Adipose tissue (tissue), 3 donors: Measurements from ENCODE around the gene ASXL2. TPM values are rescaled to one million over a fixed set of nuclear protein-coding genes. Genes with fewer than 3 reads are reported as not detected.

Experiments used
- H3K27ac ChIP-seq: one replicate; pipeline ENCODE4 v1.5.1; 2013; ENCODE audit warnings: low read depth, low read length
- WGBS, 3 donors: extraction: QIAGEN DNeasy Blood & Tissue Kit; methylation state at CpG; one replicate each; pipeline ENCODE4 v1.1.7; 2013; 5-methylcytosine and 5-hydroxymethylcytosine counted together
- polyA plus RNA-seq, 3 donors: library from polyadenylated mRNA; stranded (reverse); fragments of 200-250 nt; gene quantifications; one replicate each; pipeline ENCODE4 v1.2.3, GENCODE V29; 2013
- donor health status: healthy with polysubstance abuse.
- donor health status: Bipolar disorder and iron deficiency.
- donor health status: healthy.

Gene ASXL2
- polyA plus RNA-seq, 3 donors, result 1.8 to 4.1 (median 2.6) TPM

DNA sequence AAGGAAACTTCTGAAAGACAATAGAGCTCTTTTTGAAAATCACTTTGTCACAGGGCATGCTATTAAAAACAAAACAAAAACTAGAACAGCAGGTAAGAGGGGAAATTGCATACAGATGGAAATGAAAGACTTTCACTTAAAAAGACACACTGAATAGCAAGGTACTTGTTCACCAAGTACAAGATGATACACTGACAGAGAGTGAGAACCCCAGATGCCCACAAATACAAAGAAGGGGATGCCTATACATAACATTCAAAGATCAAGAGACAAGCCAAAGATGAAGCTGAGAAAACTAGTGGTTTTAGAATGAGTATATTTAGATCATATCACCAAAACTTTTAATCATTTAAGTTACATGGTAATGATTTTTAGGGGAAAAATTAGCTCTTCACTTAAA lies 60.7 kb downstream of the ASXL2 start:
- H3K27ac ChIP-seq, result no peak overlapping the region

DNA sequence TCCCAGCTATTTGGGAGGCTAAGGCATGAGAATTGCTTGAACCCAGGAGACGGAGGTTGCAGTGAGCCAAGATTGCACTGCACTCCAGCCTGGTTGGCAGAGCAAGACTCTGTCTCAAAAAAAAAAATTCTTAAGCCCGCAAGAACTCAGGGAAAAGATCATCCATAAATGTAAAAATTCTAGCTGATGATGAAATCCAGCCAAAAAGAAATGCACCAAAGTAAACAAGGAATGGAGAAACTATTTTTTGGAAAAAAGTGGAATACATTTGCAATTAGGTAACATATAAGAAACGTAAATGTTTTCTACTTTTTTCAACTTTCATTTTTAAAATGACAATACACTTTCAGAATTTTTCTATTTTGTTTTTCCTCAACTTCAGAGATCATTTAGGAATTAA lies 61.3 kb downstream of the ASXL2 start:
- 68 to 84% (median 71%) methylated on average over 3 of the region's 3 CpGs for WGBS, 3 donors
- H3K27ac ChIP-seq, result no peak overlapping the region

DNA sequence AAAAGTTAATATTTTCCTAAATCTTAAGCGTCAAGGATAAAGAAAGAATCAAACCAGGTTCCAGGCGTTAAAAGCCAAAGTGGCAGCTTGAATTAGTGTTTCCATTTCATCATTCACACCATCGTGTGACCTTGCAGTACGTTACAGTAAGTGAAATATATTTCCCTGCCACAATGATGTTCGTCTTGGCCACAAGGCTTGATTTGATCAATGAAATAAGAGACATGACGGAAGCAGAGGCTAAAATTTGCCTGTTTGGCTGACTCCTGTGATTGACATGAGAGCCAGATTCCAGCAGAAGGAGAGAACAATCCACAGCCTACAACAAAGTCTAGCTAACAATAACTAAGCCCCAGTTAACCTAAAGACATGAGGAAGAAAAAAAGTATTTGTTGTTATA lies 62.0 kb downstream of the ASXL2 start:
- WGBS, 3 donors, result 58 to 91% (median 87%) methylated on average over 6 of the region's 6 CpGs
- no peak overlapping the region for H3K27ac ChIP-seq

DNA sequence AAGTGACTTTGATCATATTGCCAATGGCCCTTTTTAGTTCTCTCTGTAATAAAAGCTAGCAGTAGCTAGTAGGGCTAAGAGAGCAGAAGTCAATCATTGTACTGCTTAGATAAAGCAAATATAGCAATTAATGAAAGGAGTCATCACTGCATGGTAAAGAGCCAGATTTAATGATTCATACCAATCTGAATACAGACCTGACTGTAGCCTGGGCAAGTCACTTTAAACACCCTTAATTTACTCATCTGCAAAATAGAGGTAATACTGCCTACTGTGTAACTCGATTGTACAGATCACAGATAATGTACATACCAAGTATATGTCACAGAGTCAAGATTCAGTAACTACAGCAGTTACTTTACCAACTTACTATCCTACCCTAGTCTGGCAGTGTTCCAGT lies 63.6 kb downstream of the ASXL2 start:
- 79 to 96% (median 94%) methylated on average over 1 of the region's 1 CpG for WGBS, 3 donors
- no peak overlapping the region for H3K27ac ChIP-seq

DNA sequence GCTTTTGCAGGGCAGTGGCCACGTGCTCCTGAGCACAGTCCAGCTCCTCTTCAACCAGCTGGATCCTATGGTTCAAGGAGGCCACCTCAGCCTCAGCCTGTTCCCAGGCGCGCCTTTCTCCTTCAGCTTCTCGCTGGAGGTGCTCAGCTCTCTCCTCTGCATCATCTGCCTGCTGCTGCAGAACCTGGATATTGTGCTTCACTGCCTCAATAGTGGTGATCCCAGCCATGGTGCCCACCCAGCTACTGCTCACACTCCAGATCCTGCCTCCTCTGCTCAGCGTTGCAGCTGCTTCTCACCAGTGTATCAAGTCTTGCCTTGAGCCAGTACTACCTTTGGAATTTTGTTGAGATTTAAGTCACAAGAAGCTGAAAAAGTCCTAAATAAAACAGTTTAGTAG lies 67.9 kb downstream of the ASXL2 start:
- no peak overlapping the region for H3K27ac ChIP-seq
- WGBS, 3 donors, result 91 to 97% (median 96%) methylated on average over 5 of the region's 5 CpGs

DNA sequence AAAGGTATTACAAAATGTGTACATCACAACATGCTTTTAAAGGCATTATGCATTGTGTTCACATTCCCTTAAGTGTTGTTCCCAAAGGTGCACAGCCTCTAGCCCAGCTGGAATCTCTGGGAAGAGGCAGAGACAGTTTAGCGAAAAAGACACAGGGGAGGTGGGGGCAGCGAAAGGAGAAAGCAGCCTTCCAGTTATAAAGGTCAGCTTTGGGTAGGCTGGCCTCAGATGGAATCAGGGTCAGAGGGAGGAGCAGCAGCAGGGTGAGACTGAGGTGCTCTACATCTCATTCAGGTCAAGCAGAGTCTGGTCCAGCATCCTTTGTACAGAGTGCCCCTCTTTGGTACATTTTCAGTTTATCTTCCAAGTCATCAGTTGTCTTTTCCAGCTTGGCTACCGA lies 68.6 kb downstream of the ASXL2 start:
- 86 to 94% (median 93%) methylated on average over 3 of the region's 3 CpGs for WGBS, 3 donors
- no peak overlapping the region for H3K27ac ChIP-seq

DNA sequence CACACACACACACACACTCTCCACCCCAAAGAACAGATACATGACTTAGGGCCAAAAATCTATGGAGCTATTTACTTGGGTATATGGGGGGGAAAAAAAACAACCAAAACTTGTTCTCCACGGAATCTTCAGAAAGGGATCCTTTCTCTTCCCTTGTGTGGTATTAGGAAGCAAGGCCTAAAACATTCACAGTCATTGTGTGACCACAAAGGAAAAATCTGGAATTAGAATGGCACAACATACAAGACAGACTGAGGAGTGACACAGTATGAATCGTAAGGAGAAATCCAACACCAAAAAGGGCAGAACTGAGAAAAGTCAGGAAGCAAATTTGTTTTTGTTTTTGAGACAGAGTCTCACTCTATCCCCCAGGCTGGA lies 70.3 kb downstream of the ASXL2 start:
- no peak overlapping the region for H3K27ac ChIP-seq
- WGBS, 3 donors, result 84 to 93% (median 87%) methylated on average over 2 of the region's 2 CpGs

DNA sequence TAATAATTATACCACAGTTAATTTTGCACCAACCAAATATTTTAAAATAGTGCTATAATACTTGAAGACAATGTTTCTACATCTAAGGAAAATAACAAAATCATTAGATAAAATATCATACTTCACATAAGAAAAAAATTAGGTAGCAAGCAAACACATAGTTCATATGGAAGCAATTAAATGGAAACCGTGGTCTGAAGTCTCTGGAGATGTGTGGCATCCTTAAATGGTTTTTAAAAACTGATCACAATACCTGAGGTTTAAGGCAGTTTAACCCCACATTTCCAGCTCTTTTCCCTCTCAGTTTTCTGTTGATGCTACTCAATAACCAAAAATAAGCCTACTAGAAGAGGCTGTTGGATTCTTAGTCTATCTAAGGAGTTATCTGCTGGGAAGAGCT lies 71.3 kb downstream of the ASXL2 start:
- no peak overlapping the region for H3K27ac ChIP-seq
- 74 to 89% (median 81%) methylated on average over 1 of the region's 1 CpG for WGBS, 3 donors

DNA sequence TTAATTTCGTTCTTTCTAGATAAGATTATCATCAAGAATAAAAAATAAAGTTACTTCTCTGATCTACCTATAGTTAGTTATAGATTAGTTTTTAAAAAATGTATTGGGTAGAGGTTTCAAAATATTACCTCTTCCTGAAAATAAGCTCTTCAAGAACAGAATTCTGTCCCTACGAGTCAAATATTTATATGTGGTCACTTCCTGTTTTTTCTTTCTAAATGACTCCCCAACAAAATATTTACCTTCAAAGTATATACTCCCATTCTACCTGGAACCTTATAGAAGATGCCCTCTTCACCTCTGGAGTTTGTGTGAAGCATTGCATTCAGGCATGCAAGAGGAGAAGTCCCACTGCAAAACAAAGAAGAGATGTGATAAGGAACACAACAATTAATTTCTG lies 72.3 kb downstream of the ASXL2 start:
- 67 to 93% (median 77%) methylated on average over 2 of the region's 2 CpGs for WGBS, 3 donors
- no peak overlapping the region for H3K27ac ChIP-seq

DNA sequence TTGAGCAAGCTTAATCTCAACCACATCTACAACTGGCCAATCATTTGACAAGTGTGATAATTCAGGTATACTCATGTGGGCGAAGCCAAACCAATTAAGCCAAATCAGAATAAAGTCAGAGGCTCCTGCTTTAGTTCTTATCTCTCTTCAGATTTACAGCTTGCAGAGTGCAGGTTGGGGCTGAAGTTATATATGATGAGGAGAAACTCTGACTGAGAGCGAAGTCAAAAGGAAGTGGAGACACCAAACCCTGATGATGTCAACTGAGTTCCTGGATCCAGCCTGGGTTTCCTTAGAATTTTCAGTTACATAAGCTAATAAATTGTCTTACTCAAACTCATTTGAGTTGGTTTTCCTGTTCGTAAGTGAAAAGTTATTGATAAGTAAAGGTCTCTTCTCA lies 73.9 kb downstream of the ASXL2 start:
- WGBS, 3 donors, result 89 to 95% (median 89%) methylated on average over 3 of the region's 3 CpGs
- no peak overlapping the region for H3K27ac ChIP-seq

DNA sequence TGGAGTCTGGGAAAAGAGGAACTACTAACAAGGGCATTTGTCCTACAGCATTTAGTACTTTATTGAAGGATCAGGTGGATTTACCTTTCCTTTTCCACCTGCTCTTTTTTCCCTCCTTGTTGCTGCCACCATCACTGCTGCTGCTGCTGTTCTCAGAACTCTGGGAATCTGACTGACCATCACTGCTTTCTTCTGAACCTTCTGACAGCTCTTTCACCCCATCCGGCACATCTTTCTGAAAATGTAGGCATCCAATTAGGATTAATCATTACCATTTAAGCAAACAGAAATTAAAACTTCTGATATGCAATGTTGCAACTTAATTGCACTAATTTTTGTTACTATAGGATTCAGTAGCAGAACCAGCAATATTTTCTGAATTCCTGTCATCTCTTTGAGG lies 79.0 kb downstream of the ASXL2 start:
- WGBS, 3 donors, result 76 to 100% (median 95%) methylated on average over 1 of the region's 1 CpG
- H3K27ac ChIP-seq, result no peak overlapping the region

DNA sequence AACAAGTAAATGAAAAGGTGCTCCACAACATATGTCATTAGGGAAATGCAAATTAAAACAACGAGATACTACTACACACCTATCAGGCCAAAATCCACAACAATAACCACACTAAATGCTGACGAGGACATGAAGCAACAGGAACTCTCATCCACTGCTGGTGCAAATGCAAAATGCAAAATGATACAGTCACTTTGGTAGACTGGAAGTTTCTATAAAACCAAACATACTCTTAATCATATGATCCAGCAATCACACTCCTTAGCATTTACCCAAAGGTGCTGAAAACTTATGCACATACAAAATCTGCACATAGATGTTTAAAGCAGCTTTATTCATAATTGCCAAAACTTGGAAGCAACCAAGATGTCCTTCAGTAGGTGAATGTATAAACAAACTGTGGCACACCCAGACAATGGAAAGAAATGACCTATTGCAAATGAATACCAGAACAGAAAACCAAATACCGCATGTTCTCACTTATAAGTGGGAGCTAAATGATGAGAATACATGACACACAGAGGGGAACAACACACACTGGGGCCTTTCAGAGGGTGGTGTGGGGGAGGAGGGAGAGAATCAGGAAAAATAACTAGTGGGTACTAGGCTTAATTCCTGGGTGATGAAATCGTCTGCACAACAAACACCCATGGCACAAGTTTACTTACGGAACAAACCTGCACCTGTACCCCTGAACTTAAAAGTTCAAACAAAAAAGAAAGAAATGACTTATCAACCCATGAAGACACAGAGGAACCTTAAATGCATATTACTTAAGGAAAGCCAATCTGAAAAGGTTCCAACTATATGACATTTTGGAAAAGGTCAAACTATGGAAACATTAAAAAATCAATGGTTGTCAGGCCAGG lies 80.4 kb downstream of the ASXL2 start:
- 86 to 94% (median 90%) methylated on average over 5 of the region's 5 CpGs for WGBS, 3 donors
- H3K27ac ChIP-seq, result no peak overlapping the region

DNA sequence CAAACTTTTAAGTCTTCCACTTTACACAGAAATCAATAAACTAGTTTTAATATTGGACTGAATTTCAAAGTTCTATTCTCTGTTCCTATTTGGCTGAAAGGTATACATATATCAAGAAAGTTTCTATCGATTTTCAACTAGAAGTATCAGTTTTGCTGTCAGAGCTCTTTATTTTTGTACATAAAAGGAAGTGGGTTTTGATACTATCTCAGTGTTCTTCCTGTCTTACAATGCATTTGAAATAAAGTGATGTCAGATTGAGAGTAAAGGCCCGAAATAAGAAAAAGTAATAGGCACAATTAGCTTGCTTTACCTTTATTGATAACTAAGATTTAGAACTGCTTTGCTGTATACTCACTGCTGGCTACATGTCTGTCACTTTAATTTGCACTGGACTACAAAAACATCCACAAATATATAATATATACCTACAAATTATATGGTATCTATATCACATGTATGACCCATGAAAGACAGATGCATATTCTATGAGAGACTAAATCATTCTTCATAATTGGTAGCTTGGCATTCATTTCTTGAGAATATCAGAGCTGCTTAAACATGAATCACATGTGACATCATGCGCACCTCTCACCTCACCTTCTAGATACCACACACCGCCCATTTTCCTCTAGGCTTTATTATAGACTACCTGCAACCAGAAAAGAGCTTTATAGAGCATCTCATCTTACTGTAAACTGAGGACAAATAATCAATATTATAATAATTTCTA lies 83.6 kb downstream of the ASXL2 start:
- 64 to 73% (median 70%) methylated on average over 4 of the region's 4 CpGs for WGBS, 3 donors
- H3K27ac ChIP-seq, result no peak overlapping the region

DNA sequence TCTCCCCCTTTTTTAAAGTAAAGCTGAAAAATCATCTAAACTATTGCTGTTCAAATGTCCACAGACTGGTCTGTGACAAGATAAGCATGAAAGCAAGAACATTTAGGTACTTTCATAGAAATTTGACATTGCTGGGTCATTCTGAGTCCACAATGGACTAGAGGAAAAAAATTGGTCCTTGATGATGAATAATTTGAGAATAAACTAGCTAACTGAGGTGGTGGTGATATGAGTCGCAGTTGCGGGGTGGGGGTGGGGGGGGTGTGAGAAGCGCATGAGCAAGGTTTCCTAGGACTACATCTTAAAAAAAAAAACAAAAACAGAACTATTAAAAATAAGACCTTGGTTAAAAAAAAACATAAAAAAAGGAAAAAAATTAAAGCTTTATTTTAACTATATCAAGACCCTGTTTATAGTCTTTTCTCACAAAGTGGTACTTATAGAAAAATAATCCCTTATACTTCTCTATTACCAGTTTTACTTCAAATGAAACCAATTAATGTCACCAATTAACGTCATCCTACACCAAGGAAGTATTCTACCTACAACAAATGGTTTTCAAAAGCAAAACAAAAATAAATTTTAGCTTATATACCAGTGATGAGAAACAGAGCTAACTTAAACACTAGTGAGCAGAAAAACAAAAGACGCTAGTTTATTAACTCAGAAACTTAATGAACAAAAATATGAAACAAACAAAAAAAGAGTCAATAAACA lies 88.1 kb downstream of the ASXL2 start:
- 90 to 96% (median 91%) methylated on average over 5 of the region's 5 CpGs for WGBS, 3 donors
- no peak overlapping the region for H3K27ac ChIP-seq

DNA sequence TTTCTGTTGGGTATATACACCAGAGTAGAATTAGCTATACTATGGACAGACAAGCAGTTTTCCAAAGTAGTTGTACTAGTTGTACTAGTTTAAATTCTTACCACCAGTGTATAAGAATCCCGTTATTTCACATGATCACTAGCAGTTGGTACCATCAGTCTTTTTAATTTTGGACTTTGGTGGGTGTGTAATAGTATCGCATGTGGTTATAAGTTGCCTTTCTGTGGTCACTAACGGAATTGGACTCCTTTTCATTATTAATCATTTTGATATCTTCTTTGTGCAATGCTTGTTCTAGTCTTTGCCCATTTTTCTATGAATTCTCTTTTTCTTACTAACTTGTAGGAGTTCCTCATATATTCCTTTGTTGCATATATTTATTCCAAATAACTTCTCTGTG lies 89.8 kb downstream of the ASXL2 start:
- no peak overlapping the region for H3K27ac ChIP-seq
- 93 to 99% (median 94%) methylated on average over 3 of the region's 3 CpGs for WGBS, 3 donors

DNA sequence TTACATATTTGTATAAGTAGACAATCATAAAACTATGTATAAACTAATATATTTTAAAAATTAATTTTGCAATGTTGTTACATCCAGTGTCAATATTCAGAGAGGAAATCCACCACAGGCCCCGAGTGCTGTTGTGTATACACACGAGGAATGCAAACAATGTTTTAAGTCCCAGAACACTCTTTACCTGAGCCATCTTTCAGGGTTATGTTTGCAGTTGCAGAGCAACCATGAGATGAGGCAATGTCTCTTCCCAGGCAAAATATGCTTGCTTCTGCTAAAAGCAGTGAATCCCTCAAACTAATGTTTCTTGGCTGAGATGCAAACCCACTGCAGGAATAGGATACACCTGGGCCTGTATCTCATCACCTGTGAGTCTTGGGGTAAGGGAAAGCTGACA lies 91.3 kb downstream of the ASXL2 start:
- WGBS, 3 donors, result 76 to 92% (median 82%) methylated on average over 2 of the region's 2 CpGs
- H3K27ac ChIP-seq, result no peak overlapping the region

DNA sequence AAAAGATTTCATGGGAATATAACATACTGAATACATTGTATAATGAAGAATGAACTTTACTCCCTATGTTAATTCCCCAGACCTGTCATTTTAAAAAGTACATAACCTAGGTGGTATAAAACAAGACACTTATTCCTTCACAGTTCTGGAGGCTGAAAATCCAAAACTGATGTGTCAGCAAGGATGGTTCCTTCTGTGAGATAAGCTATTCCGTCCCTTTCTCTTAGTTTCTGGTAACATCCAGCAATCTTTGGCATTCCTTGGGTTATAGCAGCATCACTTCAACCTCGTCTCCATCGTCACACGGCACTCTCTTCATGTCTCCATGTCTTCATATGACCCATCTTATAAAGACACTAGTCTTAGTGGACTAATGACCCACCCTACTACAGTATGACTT lies 93.9 kb downstream of the ASXL2 start:
- 93 to 96% (median 95%) methylated on average over 4 of the region's 4 CpGs for WGBS, 3 donors
- H3K27ac ChIP-seq, result no peak overlapping the region

DNA sequence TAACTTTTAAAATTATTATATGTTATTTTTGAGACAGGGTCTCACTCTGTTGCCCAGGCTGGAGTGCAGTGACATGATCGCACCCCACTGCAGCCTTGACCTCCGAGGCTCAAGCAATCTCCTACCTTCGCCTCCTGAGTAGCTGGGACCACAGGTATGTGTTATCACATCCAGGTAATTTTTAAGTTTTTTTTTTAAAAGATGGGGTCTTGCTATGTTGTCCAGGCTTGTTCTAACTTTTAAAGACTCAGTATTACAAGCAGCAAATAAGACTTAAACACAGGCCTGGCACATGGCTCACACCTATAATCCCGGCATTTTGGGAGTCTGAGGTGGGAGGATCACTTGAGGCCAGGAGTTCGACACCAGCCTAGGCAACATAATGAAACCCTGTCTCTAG lies 101.2 kb downstream of the ASXL2 start:
- H3K27ac ChIP-seq, result no peak overlapping the region
- 97 to 99% (median 99%) methylated on average over 5 of the region's 5 CpGs for WGBS, 3 donors

DNA sequence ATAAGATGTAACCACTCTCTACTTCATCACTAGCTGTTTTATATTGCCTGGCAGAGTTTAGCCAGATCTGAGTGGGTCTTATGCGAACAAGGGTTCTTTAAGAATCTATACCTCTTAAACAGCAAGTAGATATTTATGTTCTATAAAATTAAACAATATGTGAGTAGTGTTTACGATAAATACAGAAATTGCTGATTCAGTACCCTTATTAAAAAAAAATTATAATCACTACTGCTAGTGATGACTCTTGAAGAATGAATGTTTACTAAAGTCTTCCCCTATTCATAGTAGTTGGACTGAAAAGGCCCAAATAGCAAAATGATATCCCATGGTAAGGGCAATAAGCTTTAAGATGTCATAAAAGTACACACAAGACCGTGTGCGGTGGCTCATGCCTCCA lies 106.2 kb downstream of the ASXL2 start:
- WGBS, 3 donors, result 95 to 96% (median 95%) methylated on average over 4 of the region's 4 CpGs
- no peak overlapping the region for H3K27ac ChIP-seq
